GM12865 (cell line): ENCODE measurements around the gene NYAP2.

Experiments used
- DNase-seq: peaks from one replicate; pipeline ENCODE4 v3.0.0; 2010; ENCODE audit warnings: low read depth
- H3K4me3 ChIP-seq: 2 replicates; pipeline ENCODE4 v1.5.1; 2011; ENCODE audit warnings: mild to moderate bottlenecking, low read depth, low read length, control low read depth
- CTCF ChIP-seq: IDR thresholded peaks from 2 replicates; pipeline ENCODE4 v1.5.1; 2011; ENCODE audit warnings: low read length, control low read depth, low read depth, inconsistent platforms; ENCODE audit not compliant: insufficient read depth; ENCODE audit errors: missing control alignments

NYAP2 gene

GRCh38 chr2:225526760-225527390 is 127.4 kb downstream of the NYAP2 start:
- no peak for TF ChIP-seq CTCF
- DNase-seq, result no peak
- no peak overlapping the region for H3K4me3 ChIP-seq

GRCh38 chr2:225531559-225531958 is 132.0 kb downstream of the NYAP2 start:
- DNase-seq, result no peak
- no peak for TF ChIP-seq CTCF
- H3K4me3 ChIP-seq, result no peak overlapping the region

- no peak for TF ChIP-seq CTCF
- DNase-seq, result no peak
Observed at GRCh38 chr2:225532096-225532495, 132.6 kb downstream of the NYAP2 start.

GRCh38 chr2:225534037-225534436 is 134.5 kb downstream of the NYAP2 start:
- no peak for TF ChIP-seq CTCF

More at GRCh38 chr2:225532096-225532495, 132.6 kb downstream of the NYAP2 start:
- no peak overlapping the region for H3K4me3 ChIP-seq

GRCh38 chr2:225534697-225535096 is 135.2 kb downstream of the NYAP2 start:
- TF ChIP-seq CTCF, result no peak
- no peak overlapping the region for H3K4me3 ChIP-seq
- no peak for DNase-seq

More at GRCh38 chr2:225534037-225534436, 134.5 kb downstream of the NYAP2 start:
- H3K4me3 ChIP-seq, result no peak overlapping the region
- no peak for DNase-seq

- TF ChIP-seq CTCF, result no peak
- no peak overlapping the region for H3K4me3 ChIP-seq
- no peak for DNase-seq
Observed at GRCh38 chr2:225536036-225536435, 136.5 kb downstream of the NYAP2 start.

- no peak for DNase-seq
- H3K4me3 ChIP-seq, result no peak overlapping the region
- TF ChIP-seq CTCF, result no peak
Observed at GRCh38 chr2:225543626-225544025, 144.1 kb downstream of the NYAP2 start.
